Activated CD8-positive, alpha-beta memory T cell treated with anti-CD3 and anti-CD28 coated beads, Interleukin-2, amount 10 ng/mL, durations not matched to agents 7 days and 5 days (primary cell): ENCODE results near the gene TEAD1. TPM values are rescaled to one million over a fixed set of nuclear protein-coding genes. Genes with fewer than 3 reads are reported as not detected.

Experiments
- ATAC-seq: fragments of 150-1000 bp; cut with Tn5 transposase; one replicate; pipeline ENCODE4 v1.10.0; 2021; ENCODE audit warnings: moderate library complexity
- CTCF ChIA-PET: fragments of 350-600 bp; sonication (Branson Sonifier 250); formaldehyde crosslinking; loops from one replicate; lab custom pipeline; 2021; ENCODE audit warnings: antibody characterized with exemption; lab: Charles Lee
- DNase-seq: peaks from one replicate; pipeline ENCODE4 v3.0.0-alpha.2; 2020
- H3K27ac Mint-ChIP-seq: one replicate; pipeline ENCODE4 v1.8.0; 2021; ENCODE audit warnings: mild to moderate bottlenecking, mixed read lengths
- H3K27me3 Mint-ChIP-seq: one replicate; pipeline ENCODE4 v1.8.0; 2021; ENCODE audit warnings: mixed read lengths
- H3K36me3 Mint-ChIP-seq: one replicate; pipeline ENCODE4 v1.8.0; 2021; ENCODE audit warnings: mild to moderate bottlenecking, mixed read lengths
- H3K4me1 Mint-ChIP-seq: one replicate; pipeline ENCODE4 v1.8.0; 2021; ENCODE audit warnings: mixed read lengths
- H3K4me3 Mint-ChIP-seq: one replicate; pipeline ENCODE4 v1.8.0; 2021; ENCODE audit warnings: mild to moderate bottlenecking, moderate library complexity, mixed read lengths
- H3K9me3 Mint-ChIP-seq: one replicate; pipeline ENCODE4 v1.8.0; 2022; ENCODE audit warnings: low read depth, mixed read lengths
- total RNA-seq, 2 experiments: library from RNA; stranded (reverse); gene quantifications; one replicate each; pipeline ENCODE4 v1.2.3, GENCODE V29; 2021

TEAD1 gene
- total RNA-seq, 2 experiments from 2014 or later: 0.18 to 0.26 TPM

- Mint-ChIP-seq H3K27ac (no peak overlapping the region), H3K27me3 (peaks cover 33% of the 10 kb centered on the region), H3K4me3 (no peak overlapping the region), H3K4me1 (no peaks in the 10 kb centered on the region), H3K9me3 (no peaks in the 10 kb centered on the region), H3K36me3 (no peaks in the 10 kb centered on the region)
- no peak for DNase-seq
- ATAC-seq: no peak
- CTCF ChIA-PET: no interaction called here
Measured at GRCh38 chr11:12733091-12733490, 58.9 kb downstream of the TEAD1 start.

DNA sequence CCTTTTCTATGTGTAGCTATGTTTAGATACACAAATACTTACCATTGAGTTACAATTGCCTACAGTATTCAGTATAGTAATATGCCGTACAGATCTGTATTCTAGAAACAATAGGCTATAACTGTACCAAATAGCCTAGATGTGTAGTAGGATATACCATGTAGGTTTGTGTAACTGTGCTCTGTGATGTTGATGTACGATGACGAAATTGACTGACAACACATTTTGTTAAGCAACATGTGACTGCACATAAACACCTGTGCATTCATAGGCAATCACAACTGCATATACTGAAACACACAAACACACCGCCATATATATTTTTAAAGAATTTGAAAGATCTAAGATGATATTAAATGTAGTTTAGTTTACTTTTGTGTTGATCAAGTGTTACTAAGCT is 60.4 kb downstream of the TEAD1 start:
- CTCF ChIA-PET: no interaction called here
- Mint-ChIP-seq H3K4me3 (no peak overlapping the region), H3K9me3 (no peaks in the 10 kb centered on the region), H3K4me1 (no peaks in the 10 kb centered on the region), H3K27me3 (peaks cover 31% of the 10 kb centered on the region), H3K36me3 (no peaks in the 10 kb centered on the region), H3K27ac (no peak overlapping the region)
- DNase-seq (no peak), ATAC-seq (no peak)

GRCh38 chr11:12735262-12735661 is 61.0 kb downstream of the TEAD1 start:
- DNase-seq (no peak), ATAC-seq (no peak)
- CTCF ChIA-PET: no interaction called here
- Mint-ChIP-seq H3K4me1 (no peaks in the 10 kb centered on the region), H3K4me3 (no peak overlapping the region), H3K27me3 (peaks cover 31% of the 10 kb centered on the region), H3K27ac (no peak overlapping the region), H3K36me3 (no peaks in the 10 kb centered on the region), H3K9me3 (no peaks in the 10 kb centered on the region)

DNA sequence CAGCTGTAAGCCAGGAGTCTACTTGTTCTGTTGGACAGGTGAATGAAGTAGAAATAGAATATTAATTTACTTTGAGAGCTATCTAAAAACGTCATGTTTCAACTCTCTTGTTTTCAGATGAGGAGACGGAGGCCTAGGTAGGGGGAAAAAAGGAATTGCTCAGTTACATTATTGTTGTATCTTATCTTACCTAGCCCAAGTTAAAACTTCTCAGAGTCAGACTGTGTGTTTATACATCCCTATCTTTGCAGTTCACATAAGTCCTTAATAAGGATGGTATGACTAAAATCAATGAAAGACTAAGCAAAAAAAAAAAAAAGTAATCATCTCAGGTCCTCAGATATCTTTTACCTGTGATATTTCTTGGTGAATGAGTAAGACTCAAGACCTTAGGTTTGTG is 62.8 kb downstream of the TEAD1 start:
- Mint-ChIP-seq H3K4me1 (no peaks in the 10 kb centered on the region), H3K9me3 (no peaks in the 10 kb centered on the region), H3K27me3 (peaks cover 36% of the 10 kb centered on the region), H3K36me3 (no peaks in the 10 kb centered on the region), H3K4me3 (no peak overlapping the region), H3K27ac (no peak overlapping the region)
- CTCF ChIA-PET: no interaction called here
- ATAC-seq (no peak), DNase-seq (no peak)

- H3K4me1 Mint-ChIP-seq: no peaks in the 10 kb centered on the region
- no peaks in the 10 kb centered on the region for H3K9me3 Mint-ChIP-seq
- CTCF ChIA-PET: no interaction called here
- DNase-seq (no peak), ATAC-seq (no peak)
- no peak overlapping the region for H3K4me3 Mint-ChIP-seq
- H3K36me3 Mint-ChIP-seq: no peaks in the 10 kb centered on the region
- no peak overlapping the region for H3K27ac Mint-ChIP-seq
- peaks cover 49% of the 10 kb centered on the region for H3K27me3 Mint-ChIP-seq
Measured at GRCh38 chr11:12741671-12742216, 67.5 kb downstream of the TEAD1 start.

- H3K4me3 Mint-ChIP-seq: no peak overlapping the region
- no peaks in the 10 kb centered on the region for H3K36me3 Mint-ChIP-seq
- CTCF ChIA-PET: no interaction called here
- peaks cover 42% of the 10 kb centered on the region for H3K27me3 Mint-ChIP-seq
- no peaks in the 10 kb centered on the region for H3K4me1 Mint-ChIP-seq
- ATAC-seq: no peak
- no peak for DNase-seq
- no peak overlapping the region for H3K27ac Mint-ChIP-seq
- H3K9me3 Mint-ChIP-seq: no peaks in the 10 kb centered on the region
Measured at GRCh38 chr11:12743834-12744449, 69.7 kb downstream of the TEAD1 start.

GRCh38 chr11:12744826-12745502 is 70.7 kb downstream of the TEAD1 start:
- Mint-ChIP-seq H3K36me3 (no peaks in the 10 kb centered on the region), H3K4me3 (no peak overlapping the region), H3K4me1 (no peaks in the 10 kb centered on the region), H3K9me3 (no peaks in the 10 kb centered on the region), H3K27ac (no peak overlapping the region), H3K27me3 (peaks cover 36% of the 10 kb centered on the region)
- CTCF ChIA-PET: no interaction called here
- ATAC-seq (no peak), DNase-seq (no peak)

DNA sequence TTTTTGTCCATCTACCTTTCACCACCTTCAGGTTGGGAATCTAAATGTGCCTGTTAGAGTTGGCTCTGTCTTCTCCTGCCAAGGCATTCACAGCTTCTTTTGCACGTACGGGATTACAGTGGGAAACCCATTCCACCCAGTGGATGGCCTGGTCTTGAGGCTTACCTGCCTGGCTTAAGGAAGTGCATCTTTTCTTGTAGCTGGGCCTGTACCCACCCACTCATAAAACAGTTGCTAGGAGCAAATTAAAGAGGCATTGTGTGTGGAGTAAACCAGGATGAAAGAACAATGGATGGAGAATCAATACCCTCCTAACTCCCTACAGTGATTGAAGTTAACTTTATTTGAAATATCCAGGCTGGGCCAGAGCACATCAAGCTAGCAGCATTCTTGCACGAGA is 71.6 kb downstream of the TEAD1 start:
- Mint-ChIP-seq H3K36me3 (no peaks in the 10 kb centered on the region), H3K4me1 (no peaks in the 10 kb centered on the region), H3K9me3 (no peaks in the 10 kb centered on the region), H3K27ac (no peak overlapping the region), H3K4me3 (no peak overlapping the region), H3K27me3 (peaks cover 32% of the 10 kb centered on the region)
- DNase-seq (no peak), ATAC-seq (no peak)
- CTCF ChIA-PET: no interaction called here

GRCh38 chr11:12746593-12747097 is 72.4 kb downstream of the TEAD1 start:
- no peaks in the 10 kb centered on the region for H3K36me3 Mint-ChIP-seq
- H3K27ac Mint-ChIP-seq: no peak overlapping the region
- peaks cover 26% of the 10 kb centered on the region for H3K27me3 Mint-ChIP-seq
- H3K4me3 Mint-ChIP-seq: no peak overlapping the region
- DNase-seq (no peak), ATAC-seq (no peak)
- H3K4me1 Mint-ChIP-seq: no peaks in the 10 kb centered on the region
- CTCF ChIA-PET: no interaction called here
- no peaks in the 10 kb centered on the region for H3K9me3 Mint-ChIP-seq

DNA sequence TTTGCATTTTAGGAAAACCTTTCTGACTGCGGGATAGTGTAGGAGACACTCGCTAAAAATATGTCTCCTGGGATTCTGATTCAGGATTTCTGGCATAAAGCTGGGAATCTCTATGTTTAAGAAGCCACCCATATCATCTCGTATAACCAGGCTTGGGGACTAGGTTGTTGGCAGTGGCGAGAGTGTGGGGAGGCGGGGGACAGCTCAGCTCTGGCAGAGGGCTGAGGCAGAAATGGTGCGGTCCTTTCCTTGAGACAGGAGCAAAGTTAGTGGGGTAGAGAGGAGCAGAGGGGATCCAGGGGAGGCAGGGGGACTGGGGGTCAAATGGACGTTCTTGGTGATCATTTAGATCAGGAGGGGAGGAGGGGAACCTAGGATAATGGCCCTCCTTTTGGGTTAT is 74.3 kb downstream of the TEAD1 start:
- Mint-ChIP-seq H3K9me3 (no peaks in the 10 kb centered on the region), H3K27me3 (peaks cover 23% of the 10 kb centered on the region), H3K4me3 (no peak overlapping the region), H3K27ac (no peak overlapping the region), H3K4me1 (no peaks in the 10 kb centered on the region), H3K36me3 (no peaks in the 10 kb centered on the region)
- no peak for DNase-seq
- no peak for ATAC-seq
- CTCF ChIA-PET: no interaction called here

DNA sequence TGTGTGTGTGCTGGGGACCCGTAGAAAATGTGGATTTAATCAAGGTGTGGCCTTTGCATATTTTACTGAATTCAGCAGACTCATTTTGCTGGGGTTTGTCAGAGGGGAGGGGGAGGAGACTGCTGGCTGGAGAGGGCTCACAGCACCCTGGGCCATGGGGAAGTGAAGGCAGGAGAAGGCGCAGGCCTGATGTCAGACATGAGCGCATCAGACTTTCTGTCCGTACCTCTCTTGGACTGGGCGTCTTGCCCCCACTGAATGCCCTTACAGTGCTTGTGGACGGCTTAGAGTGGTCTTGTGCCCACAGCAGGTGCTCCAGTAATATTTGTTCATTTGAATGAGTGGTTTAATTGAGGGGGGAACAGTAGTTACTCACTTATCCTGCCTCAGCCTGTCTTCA is 75.2 kb downstream of the TEAD1 start:
- CTCF ChIA-PET: no interaction called here
- DNase-seq (no peak), ATAC-seq (no peak)
- Mint-ChIP-seq H3K36me3 (no peaks in the 10 kb centered on the region), H3K4me1 (no peaks in the 10 kb centered on the region), H3K9me3 (no peaks in the 10 kb centered on the region), H3K27me3 (peaks cover 19% of the 10 kb centered on the region), H3K4me3 (no peak overlapping the region), H3K27ac (no peak overlapping the region)

GRCh38 chr11:12750181-12750580 is 76.0 kb downstream of the TEAD1 start:
- Mint-ChIP-seq H3K27me3 (peaks cover 15% of the 10 kb centered on the region), H3K9me3 (no peaks in the 10 kb centered on the region), H3K36me3 (no peaks in the 10 kb centered on the region), H3K4me3 (no peak overlapping the region), H3K4me1 (no peaks in the 10 kb centered on the region), H3K27ac (no peak overlapping the region)
- no peak for ATAC-seq
- DNase-seq: no peak
- CTCF ChIA-PET: no interaction called here

GRCh38 chr11:12752868-12753524 is 78.8 kb downstream of the TEAD1 start:
- CTCF ChIA-PET: no interaction called here
- Mint-ChIP-seq H3K27ac (no peak overlapping the region), H3K9me3 (no peaks in the 10 kb centered on the region), H3K4me3 (no peak overlapping the region), H3K36me3 (no peaks in the 10 kb centered on the region), H3K4me1 (no peaks in the 10 kb centered on the region), H3K27me3 (peaks cover 11% of the 10 kb centered on the region)
- DNase-seq (no peak), ATAC-seq (no peak)

- no peak overlapping the region for H3K4me3 Mint-ChIP-seq
- H3K9me3 Mint-ChIP-seq: no peaks in the 10 kb centered on the region
- no peak for DNase-seq
- CTCF ChIA-PET: no interaction called here
- no peaks in the 10 kb centered on the region for H3K4me1 Mint-ChIP-seq
- H3K36me3 Mint-ChIP-seq: no peaks in the 10 kb centered on the region
- H3K27me3 Mint-ChIP-seq: peaks cover 11% of the 10 kb centered on the region
- H3K27ac Mint-ChIP-seq: no peak overlapping the region
- no peak for ATAC-seq
Measured at GRCh38 chr11:12754021-12754420, 79.8 kb downstream of the TEAD1 start.
